Activated B cell treated with CpG ODN at 0.5 μM for 24 hours (primary cell): ENCODE data around the gene CELA3A. TPM values are rescaled to one million over a fixed set of nuclear protein-coding genes. Genes with fewer than 3 reads are reported as not detected.

Experiments
- ATAC-seq: fragments of 200-7000 bp; cut with Tn5 transposase; one replicate; pipeline ENCODE4 v1.10.0; 2021; ENCODE audit warnings: low read depth, mild to moderate bottlenecking, moderate library complexity
- CTCF ChIA-PET: fragments of 350-600 bp; sonication (Branson Sonifier 250); formaldehyde crosslinking; loops from one replicate; lab custom pipeline; 2021; ENCODE audit warnings: antibody characterized with exemption; lab: Charles Lee
- POLR2A ChIA-PET: fragments of 350-600 bp; sonication (Branson Sonifier 250); formaldehyde crosslinking; loops from one replicate; lab custom pipeline; 2021; ENCODE audit warnings: antibody characterized with exemption; lab: Charles Lee
- DNase-seq: peaks from one replicate; pipeline ENCODE4 v3.0.0; 2022
- H3K27ac Mint-ChIP-seq: one replicate; pipeline ENCODE4 v1.8.0; 2020; ENCODE audit warnings: mixed read lengths
- H3K27me3 Mint-ChIP-seq: one replicate; pipeline ENCODE4 v1.8.0; 2021; ENCODE audit warnings: mixed read lengths
- H3K36me3 Mint-ChIP-seq: one replicate; pipeline ENCODE4 v1.8.0; 2021; ENCODE audit warnings: low read depth, mixed read lengths
- H3K4me1 Mint-ChIP-seq: one replicate; pipeline ENCODE4 v1.8.0; 2021; ENCODE audit warnings: mixed read lengths
- H3K4me3 Mint-ChIP-seq: one replicate; pipeline ENCODE4 v1.8.0; 2020; ENCODE audit warnings: mild to moderate bottlenecking, mixed read lengths
- H3K9me3 Mint-ChIP-seq: one replicate; pipeline ENCODE4 v1.8.0; 2020; ENCODE audit warnings: mixed read lengths
- CTCF ChIP-seq: fragments of 200-600 bp; IDR thresholded peaks from one replicate; pipeline ENCODE4 v1.8.0; 2022; ENCODE audit warnings: antibody characterized with exemption, mild to moderate bottlenecking
- intact Hi-C: fragments of 100-400 bp; cut with micrococcal nuclease; formaldehyde crosslinking; loops from one replicate; pipeline ENCODE4 v1.15.1; 2024
- total RNA-seq: library from RNA; stranded (reverse); gene quantifications from 2 replicates; pipeline ENCODE4 v1.2.3, GENCODE V29; 2022

Gene CELA3A
- total RNA-seq, 1 donor from 2014 or later = not detected

- ATAC-seq (no peak), DNase-seq (no peak)
- intact Hi-C loops = loop anchor here (5.0 kb wide), 1 partner anchor 42 kb away; no protein-coding TSS in a partner anchor
- ChIA-PET CTCF (interaction anchor here (2.7 kb wide), 1 partner anchor 11 kb away, joined by 9 read pairs; no protein-coding TSS in a partner anchor), POLR2A (interaction anchor here (0.6 to 22.8 kb wide), 5 partner anchors 10 to 1893 kb away, joined by 3 to 659 read pairs (median 8); no protein-coding TSS in a partner anchor)
- H3K9me3 Mint-ChIP-seq = peaks cover 2% of the 10 kb centered on the region
- H3K36me3 Mint-ChIP-seq = peaks cover 13% of the 10 kb centered on the region
- H3K4me3 Mint-ChIP-seq = no peak overlapping the region
- H3K27me3 Mint-ChIP-seq = no peaks in the 10 kb centered on the region
- peaks cover 40% of the 10 kb centered on the region for H3K4me1 Mint-ChIP-seq
- no peak for TF ChIP-seq CTCF
- no peak overlapping the region for H3K27ac Mint-ChIP-seq
These were observed 48.9 kb downstream of the CELA3A start for GRCh38 chr1:22050330-22050729.

- intact Hi-C loops = loop anchor here (1.0 to 5.0 kb wide), 5 partner anchors 12 to 269 kb away; partner anchors contain the start of gene USP48
- peak overlapping the region; percentile 89 for H3K4me3 Mint-ChIP-seq
- H3K27ac Mint-ChIP-seq = peak overlapping the region; percentile 91
These were observed 50.2 kb downstream of the CELA3A start for GRCh38 chr1:22051607-22052114.

GRCh38 chr1:22052115-22053016, 50.9 kb downstream of the CELA3A start, which contains the start of gene CDC42:
CDC42 (plus strand) TSS chr1:22052709; CDS start chr1:22078479, 25,770 bp downstream.
- Mint-ChIP-seq H3K4me3 (peak within 1 kb of the TSS; percentile 95), H3K4me1 (peaks cover 58% of the 10 kb centered on the region), H3K36me3 (peaks cover 30% of the 10 kb centered on the region), H3K27me3 (no peaks in the 10 kb centered on the region), H3K27ac (peak within 1 kb of the TSS; percentile 91), H3K9me3 (no peaks in the 10 kb centered on the region)
- ChIA-PET CTCF (interaction anchor here (0.9 to 2.7 kb wide), 4 partner anchors 13 to 33 kb away, joined by 3 to 16 read pairs (median 7); no protein-coding TSS in a partner anchor), POLR2A (interaction anchor here (0.6 to 22.8 kb wide), 20 partner anchors 12 to 399 kb away, joined by 3 to 659 read pairs (median 6); partner anchors contain the start of genes USP48 and ZBTB40)
- intact Hi-C loops = loop anchor here (1.0 to 5.0 kb wide), 6 partner anchors 13 to 270 kb away; partner anchors contain the start of gene USP48
- DNase-seq = peak; percentile 98
- no peak for TF ChIP-seq CTCF
- peak; percentile 87 for ATAC-seq

More at GRCh38 chr1:22051607-22052114, 50.2 kb downstream of the CELA3A start:
- H3K4me1 Mint-ChIP-seq = peaks cover 51% of the 10 kb centered on the region
- H3K9me3 Mint-ChIP-seq = no peaks in the 10 kb centered on the region
- ChIA-PET CTCF (interaction anchor here (0.9 to 2.7 kb wide), 3 partner anchors 12 to 32 kb away, joined by 3 to 9 read pairs (median 5); no protein-coding TSS in a partner anchor), POLR2A (interaction anchor here (1.2 to 22.8 kb wide), 7 partner anchors 11 to 32 kb away, joined by 3 to 659 read pairs (median 13); no protein-coding TSS in a partner anchor)
- no peak for ATAC-seq
- no peak for DNase-seq
- TF ChIP-seq CTCF = no peak
- peaks cover 23% of the 10 kb centered on the region for H3K36me3 Mint-ChIP-seq
- no peaks in the 10 kb centered on the region for H3K27me3 Mint-ChIP-seq

DNA sequence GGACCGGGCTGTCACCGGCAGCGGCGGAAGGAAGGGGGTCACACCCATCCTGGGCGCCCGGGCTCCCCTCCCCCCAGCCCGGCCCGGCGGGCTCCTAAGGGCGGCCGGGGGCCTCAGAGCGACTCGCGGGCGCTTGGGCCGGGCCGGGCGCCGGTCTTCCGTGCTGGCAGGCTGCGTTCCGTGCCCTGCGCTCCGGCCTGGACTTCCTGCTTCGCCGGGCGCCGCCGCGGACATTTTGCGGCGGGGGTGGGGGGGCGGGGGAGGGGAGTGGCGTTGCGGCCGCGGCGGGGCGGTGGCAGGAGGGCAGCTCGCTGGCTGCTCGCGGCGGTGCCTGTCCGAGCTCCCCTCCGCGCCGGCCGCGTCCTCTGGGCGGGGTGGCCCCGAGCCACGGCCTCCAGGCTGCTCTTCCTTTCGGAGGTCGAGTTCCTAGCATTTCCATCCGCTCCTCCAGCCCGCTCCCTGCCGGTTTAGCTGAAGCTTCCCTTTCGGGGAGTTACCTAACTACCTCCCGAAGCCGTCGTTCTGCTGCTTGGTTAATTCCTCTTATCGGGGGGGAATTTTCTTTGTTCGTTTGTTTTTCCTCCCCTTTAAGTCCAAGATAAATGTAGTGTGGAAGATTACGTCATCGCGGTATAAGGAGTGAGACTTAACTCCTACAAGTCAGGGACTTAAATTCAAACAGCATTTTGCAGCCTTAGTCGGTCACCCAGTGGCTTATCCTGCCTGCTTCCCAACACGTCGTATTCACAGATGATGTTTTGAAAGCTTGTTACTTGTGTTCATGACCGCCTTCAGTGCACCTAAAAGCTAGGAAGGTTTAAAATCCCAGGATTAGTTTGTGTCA, 51.8 kb downstream of the CELA3A start:
- Mint-ChIP-seq H3K9me3 (no peaks in the 10 kb centered on the region), H3K4me1 (peaks cover 63% of the 10 kb centered on the region)
- POLR2A ChIA-PET = interaction anchor here (0.6 to 22.8 kb wide), 17 partner anchors 12 to 398 kb away, joined by 3 to 659 read pairs (median 6); partner anchors contain the start of genes USP48 and ZBTB40

More for the DNA sequence above, 51.8 kb downstream of the CELA3A start:
- intact Hi-C loops = loop anchor here (1.0 to 5.0 kb wide), 4 partner anchors 16 to 270 kb away; partner anchors contain the start of gene USP48
- no peak for TF ChIP-seq CTCF
- DNase-seq = peak; percentile 64
- Mint-ChIP-seq H3K27ac (peak overlapping the region; percentile 89), H3K27me3 (no peaks in the 10 kb centered on the region), H3K4me3 (peak overlapping the region; percentile 95), H3K36me3 (peaks cover 37% of the 10 kb centered on the region)
- CTCF ChIA-PET = interaction anchor here (1.2 to 2.7 kb wide), 4 partner anchors 13 to 30 kb away, joined by 3 to 16 read pairs (median 7); no protein-coding TSS in a partner anchor
- ATAC-seq = peak; percentile 37
